ENCODE data around the gene MICAL2.

Gene MICAL2

GRCh38 chr11:12116425-12117032 lies 6.1 kb downstream of the MICAL2 start:
- DNase-seq = no peak
- Histone ChIP-seq H3K27ac (no peak overlapping the region), H3K9me3 (ENCODE audit: severe bottlenecking) (no peaks in the 10 kb centered on the region), H3K36me3 (no peaks in the 10 kb centered on the region), H3K4me3 (ENCODE audit: low read depth, low read length) (no peak overlapping the region), H3K27me3 (ENCODE audit: insufficient read depth, low read depth, severe bottlenecking) (no peaks in the 10 kb centered on the region)
- no peak for TF ChIP-seq CTCF (IDR thresholded peaks at IDR 0.05; ENCODE audit: low read depth, low read length)

GRCh38 chr11:12117200-12117599 lies 6.8 kb downstream of the MICAL2 start:
- DNase-seq = no peak
- no peak overlapping the region for H3K4me3 ChIP-seq (ENCODE audit: low read depth, low read length)
- H3K27me3 ChIP-seq (ENCODE audit: insufficient read depth, low read depth, severe bottlenecking) = no peaks in the 10 kb centered on the region
- H3K36me3 ChIP-seq = no peaks in the 10 kb centered on the region
- TF ChIP-seq CTCF (IDR thresholded peaks at IDR 0.05; ENCODE audit: low read depth, low read length) = no peak
- no peaks in the 10 kb centered on the region for H3K9me3 ChIP-seq (ENCODE audit: severe bottlenecking)
- no peak overlapping the region for H3K27ac ChIP-seq

GRCh38 chr11:12117611-12118010 lies 7.2 kb downstream of the MICAL2 start:
- H3K9me3 ChIP-seq (ENCODE audit: severe bottlenecking) = no peaks in the 10 kb centered on the region
- no peaks in the 10 kb centered on the region for H3K36me3 ChIP-seq
- DNase-seq = no peak
- no peaks in the 10 kb centered on the region for H3K27me3 ChIP-seq (ENCODE audit: insufficient read depth, low read depth, severe bottlenecking)
- TF ChIP-seq CTCF (IDR thresholded peaks at IDR 0.05; ENCODE audit: low read depth, low read length) = no peak
- no peak overlapping the region for H3K4me3 ChIP-seq (ENCODE audit: low read depth, low read length)
- no peak overlapping the region for H3K27ac ChIP-seq

- Histone ChIP-seq H3K27me3 (ENCODE audit: insufficient read depth, low read depth, severe bottlenecking) (no peaks in the 10 kb centered on the region), H3K9me3 (ENCODE audit: severe bottlenecking) (no peaks in the 10 kb centered on the region), H3K27ac (peak overlapping the region; percentile 47), H3K4me3 (ENCODE audit: low read depth, low read length) (no peak overlapping the region), H3K36me3 (no peaks in the 10 kb centered on the region)
- DNase-seq = no peak
- 0 out of 2 replicates have a peak, but pooled peaks have one; percentile 7 for TF ChIP-seq CTCF (IDR thresholded peaks at IDR 0.05; ENCODE audit: low read depth, low read length)
These were observed 8.6 kb downstream of the MICAL2 start for GRCh38 chr11:12118949-12119348.

- Histone ChIP-seq H3K27me3 (ENCODE audit: insufficient read depth, low read depth, severe bottlenecking) (no peaks in the 10 kb centered on the region), H3K4me3 (ENCODE audit: low read depth, low read length) (no peak overlapping the region), H3K9me3 (ENCODE audit: severe bottlenecking) (no peaks in the 10 kb centered on the region), H3K27ac (peak overlapping the region; percentile 47), H3K36me3 (no peaks in the 10 kb centered on the region)
- no peak for DNase-seq
- no peak for TF ChIP-seq CTCF (IDR thresholded peaks at IDR 0.05; ENCODE audit: low read depth, low read length)
These were observed 9.1 kb downstream of the MICAL2 start for GRCh38 chr11:12119502-12119901.

Data from WERI-Rb-1 (cell line).